HFF-Myc (cell line): ENCODE measurements around the gene UFSP1.

ENCODE experiments used
- DNase-seq: peaks from one replicate; pipeline ENCODE4 v3.0.0-alpha.2; 2011; ENCODE audit warnings: low read depth; ENCODE audit errors: extremely low read depth
- H3K4me3 ChIP-seq: replicated peaks from 2 replicates; pipeline ENCODE4 v1.5.1; 2011; ENCODE audit warnings: low read depth, mild to moderate bottlenecking, control low read depth, low read length
- TF ChIP-seq, protein P1 (sequence below): IDR thresholded peaks from 2 replicates; pipeline ENCODE4 v1.5.1; 2012; ENCODE audit warnings: mild to moderate bottlenecking, low read depth, low read length, control low read depth; ENCODE audit errors: missing control alignments

The UFSP1 gene

DNA sequence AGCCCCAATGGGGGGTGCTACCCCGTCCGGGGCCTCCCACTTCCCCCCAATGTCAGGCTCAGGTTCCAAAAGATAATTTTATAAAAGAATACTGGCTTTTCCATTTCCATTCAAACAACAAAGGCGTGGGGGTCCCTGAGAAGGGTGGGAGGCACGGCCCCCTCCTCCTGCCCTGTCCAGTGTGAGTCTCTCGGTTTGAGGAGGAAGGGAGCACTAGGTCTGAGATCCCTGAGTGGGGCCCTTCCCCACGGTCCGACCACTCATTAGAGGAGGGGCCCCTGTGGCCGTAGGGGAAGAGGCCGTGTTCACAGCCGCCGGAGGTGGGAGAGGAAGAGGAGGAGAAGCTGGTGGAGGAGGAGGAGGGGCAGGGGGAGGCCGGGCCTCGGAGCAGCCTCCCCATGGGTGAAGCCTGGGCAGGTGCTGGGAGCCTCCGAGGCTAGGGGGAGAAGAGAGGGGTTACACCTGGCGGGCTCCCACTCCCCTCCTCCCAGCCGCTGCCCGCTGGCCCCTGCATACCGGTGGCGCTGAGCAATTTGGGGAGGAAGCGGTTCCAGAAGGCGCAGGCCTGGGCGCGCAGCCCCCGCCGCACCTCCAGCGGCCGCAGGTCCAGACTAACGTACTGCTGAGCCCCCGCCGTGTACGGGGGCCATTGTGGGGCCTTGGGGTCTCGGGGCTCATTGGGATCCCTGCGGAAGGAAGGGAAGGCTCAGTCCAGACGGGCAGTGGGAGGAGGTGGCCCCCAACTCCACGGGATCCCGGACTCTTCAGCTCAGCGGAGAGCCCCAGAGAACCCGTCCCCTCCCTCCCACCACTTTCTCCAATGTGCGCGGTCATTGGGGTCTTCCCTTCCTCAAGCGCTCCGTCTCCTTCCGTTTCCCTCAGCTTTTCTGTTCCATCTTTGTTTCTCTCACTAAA is 1.4 kb upstream of the UFSP1 start:
- TF ChIP-seq, protein P1, sequence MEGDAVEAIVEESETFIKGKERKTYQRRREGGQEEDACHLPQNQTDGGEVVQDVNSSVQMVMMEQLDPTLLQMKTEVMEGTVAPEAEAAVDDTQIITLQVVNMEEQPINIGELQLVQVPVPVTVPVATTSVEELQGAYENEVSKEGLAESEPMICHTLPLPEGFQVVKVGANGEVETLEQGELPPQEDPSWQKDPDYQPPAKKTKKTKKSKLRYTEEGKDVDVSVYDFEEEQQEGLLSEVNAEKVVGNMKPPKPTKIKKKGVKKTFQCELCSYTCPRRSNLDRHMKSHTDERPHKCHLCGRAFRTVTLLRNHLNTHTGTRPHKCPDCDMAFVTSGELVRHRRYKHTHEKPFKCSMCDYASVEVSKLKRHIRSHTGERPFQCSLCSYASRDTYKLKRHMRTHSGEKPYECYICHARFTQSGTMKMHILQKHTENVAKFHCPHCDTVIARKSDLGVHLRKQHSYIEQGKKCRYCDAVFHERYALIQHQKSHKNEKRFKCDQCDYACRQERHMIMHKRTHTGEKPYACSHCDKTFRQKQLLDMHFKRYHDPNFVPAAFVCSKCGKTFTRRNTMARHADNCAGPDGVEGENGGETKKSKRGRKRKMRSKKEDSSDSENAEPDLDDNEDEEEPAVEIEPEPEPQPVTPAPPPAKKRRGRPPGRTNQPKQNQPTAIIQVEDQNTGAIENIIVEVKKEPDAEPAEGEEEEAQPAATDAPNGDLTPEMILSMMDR, result no peak
- peak overlapping the region; percentile 77 for H3K4me3 ChIP-seq
- DNase-seq, result no peak

DNA sequence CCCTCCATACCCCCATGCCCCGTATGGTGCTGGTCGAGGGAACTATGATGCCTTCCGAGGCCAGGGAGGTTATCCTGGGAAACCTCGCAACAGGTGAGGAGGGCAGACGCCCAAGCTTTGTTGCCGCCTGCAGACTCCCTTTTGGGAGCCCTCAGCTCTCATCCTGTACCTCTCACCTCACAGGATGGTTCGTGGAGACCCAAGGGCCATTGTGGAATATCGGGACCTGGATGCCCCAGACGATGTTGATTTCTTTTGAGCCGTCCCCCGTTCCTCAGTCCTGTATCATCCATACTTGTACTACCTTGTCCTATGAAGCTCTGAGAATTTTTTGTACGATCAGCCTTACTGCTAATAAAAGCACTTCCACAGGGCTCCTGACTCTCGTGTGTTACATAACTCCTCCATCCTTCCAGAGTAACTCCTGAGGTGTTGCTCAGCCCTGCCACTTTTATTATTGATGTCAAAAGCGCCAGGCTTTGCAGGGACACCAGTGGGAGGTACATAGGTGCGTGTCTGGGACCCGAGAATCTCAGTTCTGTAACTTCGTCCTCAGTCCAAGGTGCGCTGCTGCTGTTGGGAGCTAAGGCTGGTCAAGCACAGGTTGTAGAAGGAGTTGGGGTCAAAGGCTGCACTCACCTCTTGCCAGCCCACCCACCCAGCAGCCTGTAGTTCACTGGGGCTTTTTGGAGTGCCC is 1.1 kb downstream of the UFSP1 start:
- TF ChIP-seq, protein P1, result no peak
- H3K4me3 ChIP-seq, result peak overlapping the region; percentile 77
- DNase-seq, result no peak

- H3K4me3 ChIP-seq, result peak overlapping the region; percentile 77
- DNase-seq, result no peak
- TF ChIP-seq, protein P1, result no peak
Measured at GRCh38 chr7:100887516-100888290, 1.8 kb downstream of the UFSP1 start.

DNA sequence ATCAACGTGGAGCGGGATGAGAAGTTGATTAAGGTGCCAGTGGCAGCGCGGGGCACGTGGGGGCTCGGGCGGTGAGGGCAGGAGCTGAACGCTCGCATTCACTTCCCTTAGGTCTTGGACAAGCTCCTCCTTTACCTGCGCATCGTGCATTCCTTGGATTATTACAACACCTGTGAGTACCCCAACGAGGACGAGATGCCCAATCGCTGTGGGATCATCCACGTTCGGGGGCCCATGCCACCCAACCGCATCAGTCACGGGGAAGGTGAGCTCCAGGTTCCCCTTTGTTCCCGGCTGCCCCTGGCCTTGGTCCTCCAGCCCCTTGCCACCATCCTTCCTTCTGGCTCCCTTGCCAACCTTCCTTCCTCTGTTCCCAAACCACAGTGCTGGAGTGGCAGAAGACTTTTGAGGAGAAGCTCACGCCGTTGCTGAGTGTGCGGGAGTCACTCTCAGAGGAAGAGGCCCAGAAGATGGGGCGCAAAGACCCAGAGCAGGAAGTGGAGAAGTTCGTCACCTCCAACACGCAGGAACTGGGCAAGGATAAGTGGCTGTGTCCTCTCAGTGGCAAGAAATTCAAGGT is 2.5 kb downstream of the UFSP1 start:
- TF ChIP-seq, protein P1, result no peak
- H3K4me3 ChIP-seq, result no peak overlapping the region
- DNase-seq, result no peak

DNA sequence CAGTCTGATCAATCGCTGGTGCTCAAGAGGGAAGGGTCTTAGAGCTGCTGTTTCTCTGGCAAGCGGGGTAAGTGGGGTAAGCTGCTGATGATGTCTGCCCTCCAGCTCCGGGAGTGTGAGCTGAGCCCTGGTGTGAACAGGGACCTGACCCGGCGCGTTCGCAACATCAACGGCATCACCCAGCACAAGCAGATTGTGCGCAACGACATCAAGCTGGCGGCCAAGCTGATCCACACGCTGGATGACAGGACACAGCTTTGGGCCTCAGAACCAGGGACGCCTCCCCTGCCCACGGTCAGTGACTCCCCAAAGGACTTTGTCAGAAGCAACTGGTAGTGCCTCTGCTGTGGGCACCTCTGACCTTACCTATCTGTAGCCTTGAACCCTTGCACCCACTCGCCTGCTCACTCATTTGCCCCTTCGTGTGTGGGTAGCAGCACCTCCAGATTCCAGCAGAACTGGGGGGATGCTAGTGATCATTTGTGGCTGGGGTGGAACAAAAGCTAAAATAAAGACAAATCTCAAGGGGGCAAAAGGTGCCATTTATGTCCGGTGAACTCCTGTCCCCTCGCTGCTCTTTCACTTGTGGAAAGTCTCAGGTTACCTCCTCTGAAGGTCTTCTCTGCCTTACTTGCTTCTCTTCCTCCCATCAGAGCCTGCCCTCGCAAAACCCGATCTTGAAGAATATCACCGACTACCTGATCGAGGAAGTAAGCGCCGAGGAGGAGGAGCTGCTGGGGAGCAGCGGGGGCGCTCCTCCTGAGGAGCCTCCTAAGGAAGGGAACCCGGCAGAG is 3.2 kb downstream of the UFSP1 start:
- H3K4me3 ChIP-seq, result no peak overlapping the region
- TF ChIP-seq, protein P1, result no peak
- no peak for DNase-seq
